HUES6 (cell line): Measurements from ENCODE around the gene PIK3C2G.

Experiments
- H3K27ac ChIP-seq: 2 replicates; pipeline ENCODE4 v1.7.0; 2013; ENCODE audit warnings: low read depth, mild to moderate bottlenecking, low read length, inconsistent platforms
- H3K27me3 ChIP-seq: 2 replicates; pipeline ENCODE4 v1.6.1; 2013; ENCODE audit warnings: low read length; ENCODE audit not compliant: control insufficient read depth, insufficient read depth
- H3K36me3 ChIP-seq: 2 replicates; pipeline ENCODE4 v1.6.1; 2013; ENCODE audit warnings: low read length; ENCODE audit not compliant: control insufficient read depth, insufficient read depth
- H3K4me1 ChIP-seq: 2 replicates; pipeline ENCODE4 v1.6.1; 2013; ENCODE audit warnings: low read length; ENCODE audit not compliant: control insufficient read depth, insufficient read depth
- H3K4me3 ChIP-seq: 2 replicates; pipeline ENCODE4 v1.5.1; 2013; ENCODE audit warnings: low read depth, low read length
- H3K9ac ChIP-seq: one replicate; pipeline ENCODE4 v1.6.1; 2013; ENCODE audit warnings: mild to moderate bottlenecking, low read length
- H3K9me3 ChIP-seq: 2 replicates; pipeline ENCODE4 v1.6.1; 2013; ENCODE audit warnings: low read depth, low read length; ENCODE audit not compliant: control insufficient read depth, insufficient read depth

The PIK3C2G gene

GRCh38 chr12:18414671-18415070 is 153.4 kb downstream of the PIK3C2G start:
- no peaks in the 10 kb centered on the region for H3K36me3 ChIP-seq
- H3K27ac ChIP-seq = no peak overlapping the region

GRCh38 chr12:18415227-18415626 is 153.9 kb downstream of the PIK3C2G start:
- Histone ChIP-seq H3K9ac (no peak overlapping the region), H3K27ac (no peak overlapping the region), H3K9me3 (no peaks in the 10 kb centered on the region), H3K27me3 (no peaks in the 10 kb centered on the region), H3K4me3 (no peak overlapping the region), H3K36me3 (no peaks in the 10 kb centered on the region), H3K4me1 (peaks cover 7% of the 10 kb centered on the region; the same call in 1 of the 2 replicates)

More at GRCh38 chr12:18414671-18415070, 153.4 kb downstream of the PIK3C2G start:
- no peaks in the 10 kb centered on the region for H3K9me3 ChIP-seq
- H3K9ac ChIP-seq = no peak overlapping the region
- no peak overlapping the region for H3K4me3 ChIP-seq
- H3K4me1 ChIP-seq = peaks cover 6% of the 10 kb centered on the region; the same call in 1 of the 2 replicates
- H3K27me3 ChIP-seq = no peaks in the 10 kb centered on the region

- H3K36me3 ChIP-seq = no peaks in the 10 kb centered on the region
- no peak overlapping the region for H3K9ac ChIP-seq
- peaks cover 7% of the 10 kb centered on the region; the same call in 1 of the 2 replicates for H3K4me1 ChIP-seq
- H3K27ac ChIP-seq = no peak overlapping the region
- H3K4me3 ChIP-seq = no peak overlapping the region
- H3K9me3 ChIP-seq = no peaks in the 10 kb centered on the region
- no peaks in the 10 kb centered on the region for H3K27me3 ChIP-seq
Measured at GRCh38 chr12:18416412-18416811, 155.1 kb downstream of the PIK3C2G start.

- no peaks in the 10 kb centered on the region for H3K36me3 ChIP-seq
- H3K4me3 ChIP-seq = no peak overlapping the region
- H3K27ac ChIP-seq = no peak overlapping the region
- H3K9ac ChIP-seq = no peak overlapping the region
- H3K4me1 ChIP-seq = peaks cover 7% of the 10 kb centered on the region; the same call in 1 of the 2 replicates
- H3K9me3 ChIP-seq = no peaks in the 10 kb centered on the region
- no peaks in the 10 kb centered on the region for H3K27me3 ChIP-seq
Measured at GRCh38 chr12:18419311-18419710, 158.0 kb downstream of the PIK3C2G start.

- H3K9ac ChIP-seq = no peak overlapping the region
- no peaks in the 10 kb centered on the region for H3K27me3 ChIP-seq
- no peaks in the 10 kb centered on the region for H3K9me3 ChIP-seq
- no peak overlapping the region for H3K27ac ChIP-seq
- peaks cover 7% of the 10 kb centered on the region; the same call in 1 of the 2 replicates for H3K4me1 ChIP-seq
- no peaks in the 10 kb centered on the region for H3K36me3 ChIP-seq
- H3K4me3 ChIP-seq = no peak overlapping the region
Measured at GRCh38 chr12:18421867-18422266, 160.5 kb downstream of the PIK3C2G start.

- no peaks in the 10 kb centered on the region for H3K9me3 ChIP-seq
- no peak overlapping the region for H3K9ac ChIP-seq
- H3K27me3 ChIP-seq = no peaks in the 10 kb centered on the region
- H3K27ac ChIP-seq = no peak overlapping the region
- H3K4me3 ChIP-seq = no peak overlapping the region
- peaks cover 7% of the 10 kb centered on the region; the same call in 1 of the 2 replicates for H3K4me1 ChIP-seq
- no peaks in the 10 kb centered on the region for H3K36me3 ChIP-seq
Measured at GRCh38 chr12:18422871-18423270, 161.6 kb downstream of the PIK3C2G start.

GRCh38 chr12:18424857-18425256 is 163.5 kb downstream of the PIK3C2G start:
- Histone ChIP-seq H3K4me1 (0 out of 2 replicates have a peak, but pooled peaks cover 7% of the 10 kb centered on the region), H3K9ac (no peak overlapping the region), H3K27me3 (no peaks in the 10 kb centered on the region), H3K36me3 (no peaks in the 10 kb centered on the region), H3K27ac (no peak overlapping the region), H3K9me3 (no peaks in the 10 kb centered on the region), H3K4me3 (no peak overlapping the region)

- Histone ChIP-seq H3K4me1 (peaks cover 12% of the 10 kb centered on the region), H3K4me3 (no peak overlapping the region), H3K36me3 (no peaks in the 10 kb centered on the region), H3K9me3 (no peaks in the 10 kb centered on the region), H3K9ac (no peak overlapping the region), H3K27me3 (no peaks in the 10 kb centered on the region), H3K27ac (no peak overlapping the region)
Measured at GRCh38 chr12:18427520-18427919, 166.2 kb downstream of the PIK3C2G start.

GRCh38 chr12:18428416-18428815 is 167.1 kb downstream of the PIK3C2G start:
- Histone ChIP-seq H3K4me1 (peaks cover 12% of the 10 kb centered on the region), H3K27me3 (no peaks in the 10 kb centered on the region), H3K9me3 (no peaks in the 10 kb centered on the region), H3K27ac (no peak overlapping the region), H3K4me3 (no peak overlapping the region), H3K36me3 (no peaks in the 10 kb centered on the region), H3K9ac (no peak overlapping the region)

- H3K4me3 ChIP-seq = no peak overlapping the region
- no peaks in the 10 kb centered on the region for H3K36me3 ChIP-seq
- no peak overlapping the region for H3K9ac ChIP-seq
- peaks cover 12% of the 10 kb centered on the region for H3K4me1 ChIP-seq
- no peak overlapping the region for H3K27ac ChIP-seq
- H3K27me3 ChIP-seq = no peaks in the 10 kb centered on the region
- no peaks in the 10 kb centered on the region for H3K9me3 ChIP-seq
Measured at GRCh38 chr12:18429366-18429765, 168.0 kb downstream of the PIK3C2G start.

GRCh38 chr12:18430425-18431048 is 169.2 kb downstream of the PIK3C2G start:
- peaks cover 12% of the 10 kb centered on the region for H3K4me1 ChIP-seq

More at GRCh38 chr12:18430425-18431048, 169.2 kb downstream of the PIK3C2G start:
- H3K27me3 ChIP-seq = no peaks in the 10 kb centered on the region
- H3K9me3 ChIP-seq = no peaks in the 10 kb centered on the region
- H3K27ac ChIP-seq = no peak overlapping the region
- H3K4me3 ChIP-seq = no peak overlapping the region
- no peaks in the 10 kb centered on the region for H3K36me3 ChIP-seq
- H3K9ac ChIP-seq = no peak overlapping the region
